MG63 (cell line): ENCODE measurements around the gene PDIA3. TPM values are rescaled to one million over a fixed set of nuclear protein-coding genes. Genes with fewer than 3 reads are reported as not detected.
"Not testable (repeated sequence)": the region's sequence is repeated elsewhere in the genome, so short reads cannot be mapped to it uniquely, and the experiment has no call there.

Experiments
- DNase-seq: peaks from one replicate; pipeline ENCODE4 v3.0.0-alpha.2; 2020
- H3K27me3 ChIP-seq: fragments of 250-450 bp; sonication (Bioruptor Pico); 2 replicates; pipeline ENCODE4 v1.5.1; 2020; ENCODE audit warnings: mild to moderate bottlenecking, moderate library complexity
- H3K36me3 ChIP-seq: fragments of 250-450 bp; sonication (Bioruptor Pico); 2 replicates; pipeline ENCODE4 v1.5.1; 2020; ENCODE audit warnings: mild to moderate bottlenecking, moderate library complexity
- H3K4me3 ChIP-seq: fragments of 250-450 bp; sonication (Bioruptor Pico); 2 replicates; pipeline ENCODE4 v1.5.1; 2020; ENCODE audit warnings: mild to moderate bottlenecking, moderate library complexity
- H3K9me3 ChIP-seq: fragments of 250-450 bp; sonication (Bioruptor Pico); 2 replicates; pipeline ENCODE4 v1.5.1; 2020; ENCODE audit warnings: mild to moderate bottlenecking, moderate library complexity
- total RNA-seq: library from RNA; depleted of rRNA; stranded (reverse); fragments of >200 nt; shearing (Covaris generic); gene quantifications from 2 replicates; pipeline ENCODE4 v1.2.3, GENCODE V29; 2014; ENCODE audit warnings: low replicate concordance; rRNA removed

PDIA3 gene
- total RNA-seq, 1 experiment from 2014 or later = 441 TPM

DNA sequence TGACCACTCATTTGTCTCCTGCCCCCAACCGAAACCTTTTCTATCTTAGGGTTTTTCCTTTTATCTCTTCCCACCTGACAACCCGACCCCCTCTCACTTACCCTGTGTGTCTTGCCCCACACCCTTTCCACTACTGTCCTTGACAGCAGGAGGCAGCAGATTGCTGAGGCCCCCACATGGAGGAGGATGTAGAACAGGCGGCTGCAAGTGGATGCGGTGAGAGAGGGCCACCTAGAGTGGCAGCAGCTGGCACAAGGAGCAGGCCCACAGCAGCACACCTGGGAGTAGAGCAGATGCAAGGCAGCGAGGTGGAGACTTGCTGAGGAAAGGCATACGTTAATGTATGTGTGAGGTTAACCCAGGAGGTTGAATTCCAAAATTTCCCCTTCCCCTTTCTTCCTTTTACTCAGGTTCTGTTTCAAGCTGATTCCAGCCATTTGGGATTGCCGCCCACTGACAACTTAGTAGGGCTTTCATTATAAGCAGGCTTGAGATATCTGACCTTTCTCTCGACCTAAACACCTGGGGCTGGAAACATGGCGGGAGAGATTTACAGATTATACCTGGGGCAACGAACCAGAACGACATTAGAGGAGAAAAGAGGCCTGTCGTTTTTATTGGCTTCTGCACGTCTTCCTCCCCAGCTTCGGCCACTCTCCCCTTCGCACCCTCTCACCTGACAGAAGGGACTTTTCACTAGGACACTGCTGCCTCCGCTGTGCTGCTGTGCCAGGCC is 53.1 kb downstream of the PDIA3 start:
- DNase-seq = no peak
- Histone ChIP-seq H3K9me3 (no peaks in the 10 kb centered on the region; the same call in 1 of the 2 replicates), H3K4me3 (no peak overlapping the region), H3K36me3 (peaks cover 81% of the 10 kb centered on the region), H3K27me3 (no peaks in the 10 kb centered on the region)

DNA sequence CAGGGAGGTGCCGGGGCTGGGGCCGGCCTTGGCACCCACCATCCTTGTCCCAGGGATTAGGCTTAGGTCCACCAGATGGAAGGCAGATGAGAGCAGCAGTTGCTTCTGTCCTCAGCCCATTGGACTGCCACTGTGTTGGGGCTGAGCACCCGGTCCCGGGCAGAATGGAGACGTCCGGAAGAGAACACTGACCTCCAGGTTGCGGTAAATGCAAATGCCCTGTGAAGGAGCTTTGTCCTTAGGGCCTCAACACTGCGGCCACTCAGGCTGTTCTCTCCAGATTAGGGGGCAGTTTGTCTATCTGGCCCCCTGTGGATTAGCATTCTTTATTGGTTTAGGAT is 53.7 kb downstream of the PDIA3 start, which contains the start of gene SERINC4:
Gene SERINC4 (minus strand): TSS at position 276 of the 341 bp plus-strand sequence. CDS start 234 bp downstream, at position 42.
- Histone ChIP-seq H3K9me3 (no peaks in the 10 kb centered on the region; the same call in 1 of the 2 replicates), H3K4me3 (peak within 1 kb of the TSS; percentile 92), H3K27me3 (no peaks in the 10 kb centered on the region), H3K36me3 (peaks cover 81% of the 10 kb centered on the region)
- DNase-seq = no peak

DNA sequence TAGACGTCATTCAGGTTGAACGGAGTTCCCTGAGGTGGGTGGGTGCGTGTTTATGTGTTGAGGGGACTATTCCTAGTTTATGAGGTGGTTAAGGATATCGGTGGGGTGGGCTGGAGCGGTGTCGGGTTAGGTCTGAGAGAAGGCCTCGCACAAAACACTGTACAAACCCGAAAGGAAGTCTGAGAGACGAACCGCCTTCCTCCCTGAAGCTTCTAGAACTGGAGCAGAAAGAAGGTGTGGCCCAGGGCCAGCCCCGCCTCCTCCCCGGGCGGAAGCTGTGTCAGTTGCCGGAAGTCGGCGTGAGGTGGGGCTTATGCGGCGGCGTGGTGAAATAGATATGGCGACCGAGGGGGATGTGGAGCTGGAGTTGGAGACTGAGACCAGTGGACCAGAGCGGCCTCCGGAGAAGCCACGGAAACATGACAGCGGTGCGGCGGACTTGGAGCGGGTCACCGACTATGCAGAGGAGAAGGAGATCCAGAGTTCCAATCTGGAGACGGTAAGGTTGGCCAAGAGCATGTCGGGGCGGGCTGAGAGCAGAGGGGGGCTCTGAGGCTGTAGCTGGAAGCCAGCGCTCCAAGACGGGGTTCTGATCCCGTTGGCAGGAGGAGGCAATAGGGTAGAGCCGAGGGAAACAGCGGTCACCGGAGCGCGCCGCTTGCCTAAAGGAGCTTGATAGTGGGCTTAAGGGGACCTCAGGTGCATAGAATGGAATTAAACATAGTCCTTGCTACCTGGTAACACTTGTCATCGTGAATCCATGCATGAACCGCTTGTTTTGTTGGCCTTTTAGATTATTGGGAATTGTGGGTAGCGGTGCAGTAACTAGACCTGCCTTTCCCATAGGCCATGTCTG is 54.3 kb downstream of the PDIA3 start, which contains the start of gene HYPK:
Gene HYPK (plus strand): TSS at position 314 of the 856 bp plus-strand sequence. CDS start 24 bp downstream, at position 338.
- DNase-seq = peak; percentile 92
- Histone ChIP-seq H3K36me3 (peaks cover 81% of the 10 kb centered on the region), H3K27me3 (no peaks in the 10 kb centered on the region), H3K4me3 (peak within 1 kb of the TSS; percentile 92), H3K9me3 (no peaks in the 10 kb centered on the region; the same call in 1 of the 2 replicates)

DNA sequence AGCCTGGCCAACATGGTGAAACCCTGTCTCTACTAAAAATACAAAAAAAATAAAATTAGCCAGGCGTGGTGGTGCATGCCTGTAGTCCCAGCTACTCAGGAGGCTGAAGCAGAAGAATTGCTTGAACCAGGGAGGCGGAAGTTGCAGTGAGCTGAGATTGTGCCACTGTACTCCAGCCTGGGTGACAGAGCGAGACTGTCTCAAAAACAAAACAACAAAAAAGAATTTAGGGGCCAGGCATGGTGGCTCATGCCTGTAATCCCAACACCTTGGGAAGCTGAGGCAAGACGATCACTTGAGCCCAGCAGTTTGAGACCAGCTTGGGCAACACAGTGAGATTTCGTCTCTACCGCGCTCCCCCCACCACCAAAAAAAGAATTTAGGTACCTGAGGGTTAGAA is 56.4 kb downstream of the PDIA3 start:
- not testable (repeated sequence) for H3K4me3 ChIP-seq
- H3K36me3 ChIP-seq = peaks cover 82% of the 10 kb centered on the region

DNA sequence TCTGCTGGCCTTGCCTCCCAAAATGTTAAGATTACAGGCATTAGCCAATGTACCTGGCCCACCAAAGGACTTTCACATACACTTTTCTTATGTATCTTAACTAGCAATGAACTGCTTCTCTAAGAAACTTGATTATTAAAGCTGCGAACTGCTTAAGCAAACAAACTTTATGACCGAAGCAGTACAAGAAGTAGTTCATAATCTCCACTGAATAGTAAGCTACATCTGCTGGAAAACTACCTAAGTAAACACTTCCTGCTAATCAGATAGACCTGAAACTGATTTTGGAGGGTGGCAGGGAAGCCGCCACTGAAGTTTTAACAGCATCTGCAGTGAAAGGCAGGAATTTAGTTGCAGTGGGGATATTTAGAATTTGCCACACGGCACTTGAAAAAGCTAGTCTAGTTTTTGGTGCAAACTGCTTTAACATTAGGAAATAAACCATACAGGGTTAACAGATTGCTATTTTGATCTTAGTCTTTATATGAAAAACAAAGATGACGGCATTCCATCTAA is 62.3 kb downstream of the PDIA3 start:
- peaks cover 83% of the 10 kb centered on the region for H3K36me3 ChIP-seq
- H3K4me3 ChIP-seq = no peak overlapping the region
- no peaks in the 10 kb centered on the region for H3K27me3 ChIP-seq
- no peak for DNase-seq
- H3K9me3 ChIP-seq = no peaks in the 10 kb centered on the region

More for the DNA sequence above, 56.4 kb downstream of the PDIA3 start:
- DNase-seq, H3K27me3 ChIP-seq, H3K9me3 ChIP-seq: not testable (repeated sequence)

DNA sequence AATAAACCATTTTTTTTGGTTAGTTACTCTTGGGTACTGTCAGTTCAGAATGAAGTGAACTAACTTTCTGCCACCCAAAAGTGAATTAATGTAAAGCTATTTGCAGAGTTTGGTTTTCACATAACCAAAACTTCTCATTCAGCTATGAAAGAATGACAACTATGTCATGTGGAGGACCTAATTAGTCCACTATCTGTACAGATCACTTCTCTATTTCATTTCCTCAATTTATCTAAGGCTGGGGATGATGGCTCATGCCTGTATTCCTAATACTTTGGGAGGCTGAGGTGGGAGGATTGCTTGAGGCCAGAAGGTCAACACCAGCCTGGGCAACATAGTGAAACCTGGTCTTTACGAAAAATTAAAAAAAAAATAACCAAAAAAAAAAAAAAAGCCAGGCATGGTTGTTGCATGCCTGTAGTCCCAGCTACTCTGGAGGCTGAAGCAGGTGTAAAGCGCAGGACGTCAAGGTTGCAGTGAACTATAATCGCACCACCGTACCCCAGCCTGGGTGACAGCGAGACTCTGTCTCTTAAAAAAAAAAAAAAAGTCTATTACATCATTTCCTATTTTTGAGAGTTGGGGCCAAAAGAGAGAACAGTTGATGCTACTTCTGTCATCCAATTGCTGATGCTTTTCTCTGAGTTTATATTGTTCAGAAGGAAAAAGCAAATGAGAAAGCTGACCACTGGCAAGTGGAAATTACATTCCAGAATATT is 62.9 kb downstream of the PDIA3 start:
- no peak for DNase-seq
- H3K4me3 ChIP-seq = no peak overlapping the region
- no peaks in the 10 kb centered on the region for H3K9me3 ChIP-seq
- peaks cover 89% of the 10 kb centered on the region for H3K36me3 ChIP-seq
- H3K27me3 ChIP-seq = no peaks in the 10 kb centered on the region

DNA sequence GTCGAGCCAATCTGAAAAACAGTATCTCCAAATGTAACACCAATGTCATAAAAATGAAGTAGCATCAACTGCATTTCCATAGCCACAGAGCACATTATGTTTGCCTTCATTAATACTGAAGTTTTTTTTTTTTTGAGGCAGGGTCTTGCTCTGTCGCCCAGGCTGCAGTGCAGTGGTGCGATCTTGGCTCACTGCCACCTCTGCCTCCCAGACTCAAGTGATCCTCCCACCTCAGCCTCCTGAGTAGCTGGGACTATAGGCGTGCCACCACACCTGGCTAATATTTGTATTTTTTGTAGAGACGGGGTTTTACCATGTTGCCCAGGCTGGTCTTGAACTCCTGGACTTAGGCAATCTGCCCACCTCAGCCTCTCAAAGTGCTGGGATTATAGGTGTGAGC is 68.8 kb downstream of the PDIA3 start:
- not testable (repeated sequence) for DNase-seq, H3K27me3 ChIP-seq, H3K9me3 ChIP-seq, H3K4me3 ChIP-seq
- peaks cover 87% of the 10 kb centered on the region for H3K36me3 ChIP-seq

DNA sequence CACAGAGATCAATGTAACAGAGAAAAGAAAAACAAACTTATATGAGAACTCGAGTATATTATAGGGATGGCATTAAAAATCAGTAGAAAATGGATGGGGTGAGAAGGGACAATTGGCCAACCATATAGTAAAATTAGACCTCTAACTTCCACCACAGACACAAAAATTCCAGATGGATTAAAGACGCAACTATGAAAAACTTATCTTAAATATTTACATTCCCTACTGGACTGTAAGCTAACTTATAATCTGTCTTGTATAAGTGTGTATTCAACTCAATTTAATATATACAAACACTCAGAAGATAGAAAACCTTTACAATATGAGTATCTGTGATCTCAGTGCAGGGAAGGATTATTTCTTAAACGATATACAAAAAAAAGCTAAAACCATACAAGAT is 75.3 kb downstream of the PDIA3 start:
- no peaks in the 10 kb centered on the region for H3K9me3 ChIP-seq
- no peak for DNase-seq
- H3K36me3 ChIP-seq = peaks cover 42% of the 10 kb centered on the region
- no peak overlapping the region for H3K4me3 ChIP-seq
- H3K27me3 ChIP-seq = no peaks in the 10 kb centered on the region

Other genes starting within 250 kb of the PDIA3 start
- 0.74 and 2.3 TPM in 2 replicates for gene MAP1A, start 228.8 kb upstream of the PDIA3 start, total RNA-seq
- gene PPIP5K1, start 156.2 kb upstream of the PDIA3 start, total RNA-seq = 17.4 and 24.4 TPM in 2 replicates
- gene CKMT1B, start 152.4 kb upstream of the PDIA3 start, total RNA-seq = not detected in 2 replicates
- not detected in 2 replicates for gene STRC, start 127.6 kb upstream of the PDIA3 start, total RNA-seq
- 0.46 and 0.52 TPM in 2 replicates for gene CATSPER2, start 97.6 kb upstream of the PDIA3 start, total RNA-seq
- gene CKMT1A, start 52.6 kb upstream of the PDIA3 start, total RNA-seq = not detected in 2 replicates
- gene ELL3, start 30.5 kb downstream of the PDIA3 start, total RNA-seq = 5.6 TPM in 1 of 2 replicates, not detected in the other
- gene SERF2, start 45.9 kb downstream of the PDIA3 start, total RNA-seq = 272 and 1,334 TPM in 2 replicates
- not detected in 2 replicates for gene SERINC4, start 53.8 kb downstream of the PDIA3 start, total RNA-seq
- gene HYPK, start 54.2 kb downstream of the PDIA3 start, total RNA-seq = 7.9 and 9.6 TPM in 2 replicates
- 8.8 and 16.4 TPM in 2 replicates for gene MFAP1, start 78.3 kb downstream of the PDIA3 start, total RNA-seq
- gene WDR76, start 80.6 kb downstream of the PDIA3 start, total RNA-seq = 49.9 and 53.5 TPM in 2 replicates